Retinal pigment epithelial cell (primary cell): ENCODE results near the gene ITGB8.

ENCODE experiments used
- DNase-seq: peaks from one replicate; pipeline ENCODE4 v3.0.0-alpha.2; 2010; ENCODE audit warnings: low read depth
- H3K4me3 ChIP-seq: 2 replicates; pipeline ENCODE4 v1.5.1; 2011; ENCODE audit warnings: mild to moderate bottlenecking, low read length, control low read depth, moderate library complexity
- CTCF ChIP-seq: conservative IDR thresholded peaks from 2 replicates; pipeline ENCODE4 v1.5.1; 2011; ENCODE audit warnings: low read depth, low read length, control low read depth, inconsistent platforms

ITGB8 gene

GRCh38 chr7:20330239-20330927 is at the start of gene ITGB8:
Gene ITGB8, plus strand, starts transcription at chr7:20330900. Its CDS starts 907 bp downstream, at chr7:20331807.
- DNase-seq: no peak
- no peak for TF ChIP-seq CTCF

GRCh38 chr7:20282959-20283358 is 47.7 kb upstream of the ITGB8 start:
- no peak for TF ChIP-seq CTCF
- H3K4me3 ChIP-seq: no peak overlapping the region
- DNase-seq: no peak

More at GRCh38 chr7:20330239-20330927, at the start of gene ITGB8:
- peak within 1 kb of the TSS; percentile 64 for H3K4me3 ChIP-seq

- TF ChIP-seq CTCF: no peak
- DNase-seq: no peak
- no peak overlapping the region for H3K4me3 ChIP-seq
Observed at GRCh38 chr7:20283385-20283784, 47.3 kb upstream of the ITGB8 start.

- TF ChIP-seq CTCF: no peak
- no peak for DNase-seq
- H3K4me3 ChIP-seq: no peak overlapping the region
Observed at GRCh38 chr7:20284003-20284770, 46.5 kb upstream of the ITGB8 start.

GRCh38 chr7:20284771-20285143 is 45.9 kb upstream of the ITGB8 start:
- TF ChIP-seq CTCF: no peak
- no peak overlapping the region for H3K4me3 ChIP-seq
- no peak for DNase-seq

- DNase-seq: no peak
- no peak for TF ChIP-seq CTCF
Observed at GRCh38 chr7:20287317-20287716, 43.4 kb upstream of the ITGB8 start.

GRCh38 chr7:20288036-20288435 is 42.7 kb upstream of the ITGB8 start:
- H3K4me3 ChIP-seq: no peak overlapping the region
- no peak for DNase-seq
- TF ChIP-seq CTCF: no peak

More at GRCh38 chr7:20287317-20287716, 43.4 kb upstream of the ITGB8 start:
- no peak overlapping the region for H3K4me3 ChIP-seq
